Neural crest cell (in vitro differentiated cells): ENCODE data around the gene WDR1. TPM values are rescaled to one million over a fixed set of nuclear protein-coding genes. Genes with fewer than 3 reads are reported as not detected.

ENCODE experiments used
- DNase-seq: peaks from one replicate; pipeline ENCODE4 v3.0.0; 2021; ENCODE audit warnings: low read depth, mixed read lengths, low spot score
- H3K27ac Mint-ChIP-seq: one replicate; pipeline ENCODE4 v1.8.0; 2021; ENCODE audit warnings: mild to moderate bottlenecking, mixed read lengths; ENCODE audit not compliant: unreplicated experiment
- H3K27me3 Mint-ChIP-seq: 2 replicates; pipeline ENCODE4 v1.8.0; 2021; ENCODE audit warnings: low read depth, mild to moderate bottlenecking, mixed read lengths
- H3K36me3 Mint-ChIP-seq: 2 replicates; pipeline ENCODE4 v1.8.0; 2021; ENCODE audit warnings: low read depth, mild to moderate bottlenecking, mixed read lengths
- H3K4me1 Mint-ChIP-seq: 2 replicates; pipeline ENCODE4 v1.8.0; 2021; ENCODE audit warnings: mixed read lengths
- H3K4me3 Mint-ChIP-seq: one replicate; pipeline ENCODE4 v1.8.0; 2021; ENCODE audit warnings: mild to moderate bottlenecking, mixed read lengths
- H3K9me3 Mint-ChIP-seq: 2 replicates; pipeline ENCODE4 v1.8.0; 2021; ENCODE audit warnings: mixed read lengths
- total RNA-seq: library from RNA; stranded (reverse); gene quantifications from 2 replicates; pipeline ENCODE4 v1.2.1, GENCODE V29; 2021
- TF ChIP-seq, protein P1 (sequence below): fragments of 200-600 bp; sonication (generic); conservative IDR thresholded peaks from 2 replicates; pipeline ENCODE4 v1.5.0; 2021; ENCODE audit warnings: antibody characterized with exemption, mild to moderate bottlenecking

Gene WDR1
- total RNA-seq, 1 donor from 2014 or later, result 154 TPM

DNA sequence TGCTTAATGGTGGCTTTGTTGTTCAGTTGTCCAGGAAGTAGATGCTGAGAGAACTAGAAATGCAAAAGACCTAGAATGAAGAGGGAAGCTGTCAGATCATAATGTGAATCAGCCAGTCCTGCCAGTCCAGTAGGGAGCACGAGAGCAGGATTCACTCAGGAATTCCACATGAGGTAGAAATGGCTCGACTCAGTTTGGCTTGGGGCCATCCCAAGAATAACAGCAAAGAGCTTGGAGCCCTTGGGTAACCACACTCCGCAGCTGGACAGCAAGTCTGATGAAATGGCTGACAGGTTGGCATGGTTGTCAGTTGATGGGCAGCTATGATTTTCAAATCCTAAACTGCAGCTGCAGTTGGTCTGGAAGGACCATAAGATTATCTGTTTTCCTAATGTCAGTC, 44.5 kb upstream of the WDR1 start:
- Mint-ChIP-seq H3K4me3 (no peak overlapping the region), H3K9me3 (peaks cover 2% of the 10 kb centered on the region), H3K27ac (no peak overlapping the region), H3K36me3 (no peaks in the 10 kb centered on the region), H3K4me1 (peaks cover 8% of the 10 kb centered on the region), H3K27me3 (peaks cover 3% of the 10 kb centered on the region)
- TF ChIP-seq, protein P1, sequence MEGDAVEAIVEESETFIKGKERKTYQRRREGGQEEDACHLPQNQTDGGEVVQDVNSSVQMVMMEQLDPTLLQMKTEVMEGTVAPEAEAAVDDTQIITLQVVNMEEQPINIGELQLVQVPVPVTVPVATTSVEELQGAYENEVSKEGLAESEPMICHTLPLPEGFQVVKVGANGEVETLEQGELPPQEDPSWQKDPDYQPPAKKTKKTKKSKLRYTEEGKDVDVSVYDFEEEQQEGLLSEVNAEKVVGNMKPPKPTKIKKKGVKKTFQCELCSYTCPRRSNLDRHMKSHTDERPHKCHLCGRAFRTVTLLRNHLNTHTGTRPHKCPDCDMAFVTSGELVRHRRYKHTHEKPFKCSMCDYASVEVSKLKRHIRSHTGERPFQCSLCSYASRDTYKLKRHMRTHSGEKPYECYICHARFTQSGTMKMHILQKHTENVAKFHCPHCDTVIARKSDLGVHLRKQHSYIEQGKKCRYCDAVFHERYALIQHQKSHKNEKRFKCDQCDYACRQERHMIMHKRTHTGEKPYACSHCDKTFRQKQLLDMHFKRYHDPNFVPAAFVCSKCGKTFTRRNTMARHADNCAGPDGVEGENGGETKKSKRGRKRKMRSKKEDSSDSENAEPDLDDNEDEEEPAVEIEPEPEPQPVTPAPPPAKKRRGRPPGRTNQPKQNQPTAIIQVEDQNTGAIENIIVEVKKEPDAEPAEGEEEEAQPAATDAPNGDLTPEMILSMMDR, result no peak
- DNase-seq, result no peak

DNA sequence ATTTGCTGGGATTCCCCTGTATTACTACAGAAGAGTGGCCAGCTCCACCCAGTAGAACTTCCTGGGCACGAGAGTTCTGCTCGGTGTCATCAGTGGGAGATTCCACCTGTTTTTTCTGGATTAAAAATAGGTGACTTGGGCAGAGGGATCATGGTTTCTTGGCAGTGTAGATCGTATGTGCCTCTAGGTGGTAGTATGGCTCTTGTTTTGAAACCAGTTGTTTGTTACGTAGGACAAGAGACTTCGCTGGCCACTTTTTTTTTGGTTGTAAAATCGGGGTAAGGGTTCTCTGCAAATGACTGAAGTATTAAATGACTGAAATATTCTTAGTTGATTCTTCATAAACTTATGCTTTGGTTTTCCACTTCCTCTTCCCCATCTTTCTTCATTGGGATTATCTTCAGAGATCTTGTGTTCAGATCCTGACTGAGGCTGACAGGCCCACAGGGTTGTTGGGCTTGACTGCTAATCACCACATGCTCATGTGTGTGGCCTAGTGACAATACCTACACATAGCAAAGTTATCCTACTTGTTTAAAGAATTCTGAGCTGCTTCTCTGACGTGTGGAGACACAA, 43.8 kb upstream of the WDR1 start:
- H3K9me3 Mint-ChIP-seq, result peaks cover 2% of the 10 kb centered on the region
- peaks cover 3% of the 10 kb centered on the region for H3K27me3 Mint-ChIP-seq
- TF ChIP-seq, protein P1, result peak; percentile 53
- peaks cover 8% of the 10 kb centered on the region for H3K4me1 Mint-ChIP-seq
- no peaks in the 10 kb centered on the region for H3K36me3 Mint-ChIP-seq
- H3K27ac Mint-ChIP-seq, result no peak overlapping the region
- no peak for DNase-seq
- no peak overlapping the region for H3K4me3 Mint-ChIP-seq

GRCh38 chr4:10159671-10160070, 43.1 kb upstream of the WDR1 start:
- H3K4me3 Mint-ChIP-seq, result no peak overlapping the region
- TF ChIP-seq, protein P1, result no peak
- no peak overlapping the region for H3K27ac Mint-ChIP-seq
- no peak for DNase-seq
- H3K9me3 Mint-ChIP-seq, result peaks cover 2% of the 10 kb centered on the region
- peaks cover 5% of the 10 kb centered on the region for H3K4me1 Mint-ChIP-seq
- H3K27me3 Mint-ChIP-seq, result no peaks in the 10 kb centered on the region
- no peaks in the 10 kb centered on the region for H3K36me3 Mint-ChIP-seq

DNA sequence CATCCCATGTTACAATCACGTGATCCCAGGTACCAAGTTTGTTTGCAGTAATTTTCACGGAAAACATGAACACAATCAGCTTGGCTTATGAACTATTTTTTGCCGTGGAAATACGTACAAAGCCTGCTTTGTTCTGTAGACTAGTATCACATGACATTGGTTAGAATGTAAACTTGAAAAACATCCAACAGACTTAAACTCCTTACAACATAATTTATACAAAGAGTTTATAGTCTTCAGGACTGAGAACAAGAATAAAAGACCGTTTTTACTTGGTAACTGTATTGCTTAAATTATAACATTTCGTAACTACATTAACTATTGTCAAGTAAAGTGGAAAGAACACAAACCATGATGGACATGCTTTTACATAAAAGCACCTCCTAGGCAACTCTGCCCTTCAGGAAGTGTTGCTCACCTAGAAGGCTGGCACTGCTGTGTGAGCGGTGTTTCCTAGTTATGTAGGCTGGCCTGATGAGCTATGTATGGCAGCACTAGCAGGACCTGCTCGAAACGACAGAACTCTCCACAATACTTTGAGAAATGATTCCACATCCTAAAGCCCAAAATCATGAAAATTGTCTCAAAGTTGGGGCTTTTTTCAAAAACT, 41.8 kb upstream of the WDR1 start:
- Mint-ChIP-seq H3K36me3 (no peaks in the 10 kb centered on the region), H3K4me3 (no peak overlapping the region), H3K4me1 (peaks cover 5% of the 10 kb centered on the region), H3K27me3 (no peaks in the 10 kb centered on the region), H3K27ac (no peak overlapping the region), H3K9me3 (peaks cover 2% of the 10 kb centered on the region)
- DNase-seq, result no peak
- TF ChIP-seq, protein P1, result no peak

- Mint-ChIP-seq H3K27me3 (no peaks in the 10 kb centered on the region), H3K27ac (no peak overlapping the region), H3K4me1 (peaks cover 5% of the 10 kb centered on the region), H3K9me3 (peaks cover 2% of the 10 kb centered on the region), H3K4me3 (no peak overlapping the region), H3K36me3 (no peaks in the 10 kb centered on the region)
- TF ChIP-seq, protein P1, result peak; percentile 83
- DNase-seq, result peak; percentile 41
These were observed 41.1 kb upstream of the WDR1 start for GRCh38 chr4:10157478-10158332.
